Astrocyte of the spinal cord (primary cell): ENCODE measurements around the gene ZNF423.

ENCODE experiments used
- DNase-seq: peaks from one replicate; pipeline ENCODE4 v3.0.0; 2011; ENCODE audit warnings: low read depth, low spot score
- H3K4me3 ChIP-seq: 2 replicates; pipeline ENCODE4 v1.5.1; 2011; ENCODE audit warnings: low read depth, mild to moderate bottlenecking, low read length, moderate library complexity
- CTCF ChIP-seq: IDR thresholded peaks from 2 replicates; pipeline ENCODE4 v1.5.1; 2012; ENCODE audit warnings: low read depth, mild to moderate bottlenecking, low read length, inconsistent platforms
- in situ Hi-C: cut with HindIII; loops from 2 replicates; pipeline ENCODE4 v1.10.0; 2017; ENCODE audit warnings: low sequenced_read_pairs

ZNF423 gene

GRCh38 chr16:49484936-49485335 lies 371.0 kb downstream of the ZNF423 start:
- in situ Hi-C loops = no loop called here
- no peak for TF ChIP-seq CTCF
- H3K4me3 ChIP-seq = no peak overlapping the region
- DNase-seq = no peak

GRCh38 chr16:49484451-49484849 lies 371.5 kb downstream of the ZNF423 start:
- H3K4me3 ChIP-seq = no peak overlapping the region
- in situ Hi-C loops = no loop called here
- no peak for DNase-seq
- no peak for TF ChIP-seq CTCF

GRCh38 chr16:49483651-49484450 lies 372.1 kb downstream of the ZNF423 start:
- no peak for DNase-seq
- H3K4me3 ChIP-seq = no peak overlapping the region
- in situ Hi-C loops = no loop called here
- TF ChIP-seq CTCF = no peak

GRCh38 chr16:49483251-49483650 lies 372.7 kb downstream of the ZNF423 start:
- in situ Hi-C loops = no loop called here
- H3K4me3 ChIP-seq = no peak overlapping the region
- TF ChIP-seq CTCF = no peak
- DNase-seq = no peak

- in situ Hi-C loops = no loop called here
- TF ChIP-seq CTCF = no peak
- no peak for DNase-seq
- no peak overlapping the region for H3K4me3 ChIP-seq
Observed at GRCh38 chr16:49482690-49483089, 373.2 kb downstream of the ZNF423 start.

- DNase-seq = no peak
- H3K4me3 ChIP-seq = no peak overlapping the region
- TF ChIP-seq CTCF = no peak
- in situ Hi-C loops = no loop called here
Observed at GRCh38 chr16:49478616-49479015, 377.3 kb downstream of the ZNF423 start.
